Measurements from ENCODE around the gene LHX6.

Gene LHX6

GRCh38 chr9:122254761-122255160 is 26.0 kb upstream of the LHX6 start:
- Histone ChIP-seq H3K9ac (ENCODE audit: low read depth, low read length) (no peak overlapping the region), H3K4me1 (ENCODE audit: insufficient read depth, low read length) (peaks cover 18% of the 10 kb centered on the region), H3K9me3 (ENCODE audit: control insufficient read depth, insufficient read depth, low read length) (no peaks in the 10 kb centered on the region), H3K36me3 (ENCODE audit: insufficient read depth, low read length) (peaks cover 10% of the 10 kb centered on the region)

GRCh38 chr9:122252796-122253195 is 24.0 kb upstream of the LHX6 start:
- Histone ChIP-seq H3K4me1 (ENCODE audit: insufficient read depth, low read length) (peaks cover 18% of the 10 kb centered on the region), H3K9me3 (ENCODE audit: control insufficient read depth, insufficient read depth, low read length) (no peaks in the 10 kb centered on the region), H3K36me3 (ENCODE audit: insufficient read depth, low read length) (peaks cover 10% of the 10 kb centered on the region), H3K9ac (ENCODE audit: low read depth, low read length) (no peak overlapping the region)

- peaks cover 18% of the 10 kb centered on the region for H3K4me1 ChIP-seq (ENCODE audit: insufficient read depth, low read length)
- no peaks in the 10 kb centered on the region for H3K9me3 ChIP-seq (ENCODE audit: control insufficient read depth, insufficient read depth, low read length)
- H3K36me3 ChIP-seq (ENCODE audit: insufficient read depth, low read length), result peaks cover 16% of the 10 kb centered on the region
- no peak overlapping the region for H3K9ac ChIP-seq (ENCODE audit: low read depth, low read length)
Measured at GRCh38 chr9:122251351-122251750, 22.6 kb upstream of the LHX6 start.

GRCh38 chr9:122248448-122248865 is 19.7 kb upstream of the LHX6 start:
- Histone ChIP-seq H3K4me1 (ENCODE audit: insufficient read depth, low read length) (peaks cover 14% of the 10 kb centered on the region), H3K9me3 (ENCODE audit: control insufficient read depth, insufficient read depth, low read length) (no peaks in the 10 kb centered on the region), H3K36me3 (ENCODE audit: insufficient read depth, low read length) (peaks cover 32% of the 10 kb centered on the region), H3K9ac (ENCODE audit: low read depth, low read length) (no peak overlapping the region)

GRCh38 chr9:122246666-122247065 is 17.9 kb upstream of the LHX6 start:
- Histone ChIP-seq H3K4me1 (ENCODE audit: insufficient read depth, low read length) (no peaks in the 10 kb centered on the region), H3K36me3 (ENCODE audit: insufficient read depth, low read length) (peaks cover 34% of the 10 kb centered on the region), H3K9me3 (ENCODE audit: control insufficient read depth, insufficient read depth, low read length) (no peaks in the 10 kb centered on the region), H3K9ac (ENCODE audit: low read depth, low read length) (no peak overlapping the region)

GRCh38 chr9:122244349-122244748 is 15.6 kb upstream of the LHX6 start:
- Histone ChIP-seq H3K9ac (ENCODE audit: low read depth, low read length) (no peak overlapping the region), H3K4me1 (ENCODE audit: insufficient read depth, low read length) (no peaks in the 10 kb centered on the region), H3K36me3 (ENCODE audit: insufficient read depth, low read length) (peaks cover 29% of the 10 kb centered on the region), H3K9me3 (ENCODE audit: control insufficient read depth, insufficient read depth, low read length) (no peaks in the 10 kb centered on the region)

- H3K9me3 ChIP-seq (ENCODE audit: control insufficient read depth, insufficient read depth, low read length), result no peaks in the 10 kb centered on the region
- H3K36me3 ChIP-seq (ENCODE audit: insufficient read depth, low read length), result peaks cover 11% of the 10 kb centered on the region; the same call in 1 of the 2 replicates
- no peaks in the 10 kb centered on the region for H3K4me1 ChIP-seq (ENCODE audit: insufficient read depth, low read length)
- no peak overlapping the region for H3K9ac ChIP-seq (ENCODE audit: low read depth, low read length)
Measured at GRCh38 chr9:122239722-122240121, 11.0 kb upstream of the LHX6 start.

- no peaks in the 10 kb centered on the region for H3K9me3 ChIP-seq (ENCODE audit: control insufficient read depth, insufficient read depth, low read length)
- H3K4me1 ChIP-seq (ENCODE audit: insufficient read depth, low read length), result peaks cover 4% of the 10 kb centered on the region; the same call in 1 of the 2 replicates
- H3K9ac ChIP-seq (ENCODE audit: low read depth, low read length), result no peak overlapping the region
- no peaks in the 10 kb centered on the region for H3K36me3 ChIP-seq (ENCODE audit: insufficient read depth, low read length)
Measured at GRCh38 chr9:122236681-122237080, 7.9 kb upstream of the LHX6 start.

GRCh38 chr9:122234022-122234748 is 5.4 kb upstream of the LHX6 start:
- Histone ChIP-seq H3K9ac (ENCODE audit: low read depth, low read length) (no peak overlapping the region), H3K36me3 (ENCODE audit: insufficient read depth, low read length) (no peaks in the 10 kb centered on the region), H3K4me1 (ENCODE audit: insufficient read depth, low read length) (peaks cover 4% of the 10 kb centered on the region; the same call in 1 of the 2 replicates), H3K9me3 (ENCODE audit: control insufficient read depth, insufficient read depth, low read length) (no peaks in the 10 kb centered on the region)

- Histone ChIP-seq H3K4me1 (ENCODE audit: insufficient read depth, low read length) (peaks cover 4% of the 10 kb centered on the region; the same call in 1 of the 2 replicates), H3K9ac (ENCODE audit: low read depth, low read length) (no peak overlapping the region), H3K36me3 (ENCODE audit: insufficient read depth, low read length) (no peaks in the 10 kb centered on the region), H3K9me3 (ENCODE audit: control insufficient read depth, insufficient read depth, low read length) (no peaks in the 10 kb centered on the region)
Measured at GRCh38 chr9:122232796-122233306, 4.1 kb upstream of the LHX6 start.

GRCh38 chr9:122229485-122229837 is 704 bp upstream of the LHX6 start:
- peaks cover 4% of the 10 kb centered on the region; the same call in 1 of the 2 replicates for H3K4me1 ChIP-seq (ENCODE audit: insufficient read depth, low read length)
- no peaks in the 10 kb centered on the region for H3K9me3 ChIP-seq (ENCODE audit: control insufficient read depth, insufficient read depth, low read length)
- H3K9ac ChIP-seq (ENCODE audit: low read depth, low read length), result no peak overlapping the region
- H3K36me3 ChIP-seq (ENCODE audit: insufficient read depth, low read length), result no peaks in the 10 kb centered on the region

- H3K36me3 ChIP-seq (ENCODE audit: insufficient read depth, low read length), result no peaks in the 10 kb centered on the region
- H3K9ac ChIP-seq (ENCODE audit: low read depth, low read length), result peak overlapping the region; percentile 59; the same call in 1 of the 2 replicates
- no peaks in the 10 kb centered on the region for H3K9me3 ChIP-seq (ENCODE audit: control insufficient read depth, insufficient read depth, low read length)
- H3K4me1 ChIP-seq (ENCODE audit: insufficient read depth, low read length), result peaks cover 3% of the 10 kb centered on the region; the same call in 1 of the 2 replicates
Measured at GRCh38 chr9:122228191-122228567, 578 bp downstream of the LHX6 start.

- no peaks in the 10 kb centered on the region for H3K9me3 ChIP-seq (ENCODE audit: control insufficient read depth, insufficient read depth, low read length)
- H3K36me3 ChIP-seq (ENCODE audit: insufficient read depth, low read length), result no peaks in the 10 kb centered on the region
- peak overlapping the region; percentile 31; the same call in 1 of the 2 replicates for H3K9ac ChIP-seq (ENCODE audit: low read depth, low read length)
- H3K4me1 ChIP-seq (ENCODE audit: insufficient read depth, low read length), result no peaks in the 10 kb centered on the region; the same call in 1 of the 2 replicates
Measured at GRCh38 chr9:122227575-122227900, 1.2 kb downstream of the LHX6 start.

GRCh38 chr9:122226758-122227574 is 1.8 kb downstream of the LHX6 start:
- H3K9me3 ChIP-seq (ENCODE audit: control insufficient read depth, insufficient read depth, low read length), result no peaks in the 10 kb centered on the region
- H3K4me1 ChIP-seq (ENCODE audit: insufficient read depth, low read length), result no peaks in the 10 kb centered on the region; the same call in 1 of the 2 replicates
- H3K36me3 ChIP-seq (ENCODE audit: insufficient read depth, low read length), result no peaks in the 10 kb centered on the region
- H3K9ac ChIP-seq (ENCODE audit: low read depth, low read length), result peak overlapping the region; percentile 31; the same call in 1 of the 2 replicates
